HG02623 (cell line): Measurements from ENCODE around the gene GPR179.

Source experiments
- ATAC-seq: cut with Tn5 transposase; IDR thresholded peaks from one replicate; pipeline ENCODE4 v1.9.1; 2021; ENCODE audit warnings: moderate library complexity; ENCODE audit not compliant: unreplicated experiment

Gene GPR179

DNA sequence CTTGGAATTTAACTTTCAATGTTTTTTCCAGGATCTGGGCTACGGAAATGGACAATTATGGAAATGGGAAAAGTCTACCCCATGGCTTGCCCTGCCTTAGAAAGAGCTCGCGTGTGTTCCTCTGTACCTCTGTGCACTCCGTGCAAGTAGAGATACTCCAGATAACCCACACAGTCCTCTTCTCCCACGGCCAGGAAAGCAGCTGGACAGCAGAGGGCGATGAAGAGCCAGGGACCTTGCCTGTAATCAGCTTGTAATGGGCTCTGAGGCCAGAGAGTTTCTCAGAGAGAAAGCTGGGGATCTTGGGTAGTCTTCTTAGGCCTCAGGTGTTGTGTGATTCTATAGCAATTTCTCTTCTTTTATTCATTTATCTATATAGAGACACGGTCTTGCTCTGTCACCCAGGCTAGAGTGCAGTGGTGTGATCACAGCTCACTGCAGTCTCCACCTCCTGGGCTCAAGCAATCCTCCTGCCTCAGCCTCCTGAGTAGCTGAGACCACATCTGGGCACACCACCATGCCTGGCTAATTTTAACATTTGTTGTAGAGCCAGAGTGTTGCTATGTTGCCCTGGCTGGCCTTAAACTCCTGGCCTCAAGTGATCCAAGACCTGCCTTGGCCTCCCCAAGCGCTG is 5.5 kb upstream of the GPR179 start:
- no peak for ATAC-seq

- no peak for ATAC-seq
Observed at GRCh38 chr17:38345743-38346142, 2.0 kb upstream of the GPR179 start.

DNA sequence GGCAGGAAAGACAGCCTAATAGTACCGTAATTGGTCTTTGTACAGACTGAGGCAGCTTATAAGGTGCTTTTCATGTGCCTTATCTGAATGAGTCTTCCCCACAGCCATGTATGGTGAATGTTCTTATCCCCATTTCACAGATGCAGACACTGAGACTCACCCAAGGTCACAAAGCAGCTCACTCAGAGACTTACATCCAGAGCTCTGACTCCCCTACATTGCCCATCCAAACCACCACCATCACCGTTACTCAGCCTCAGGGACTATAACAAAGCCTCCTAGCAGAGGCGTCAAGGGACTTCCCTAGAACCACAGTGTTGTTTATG is 627 bp upstream of the GPR179 start:
- ATAC-seq, result no peak

GRCh38 chr17:38342886-38343607 is 709 bp downstream of the GPR179 start:
- no peak for ATAC-seq

- ATAC-seq, result no peak
Observed at GRCh38 chr17:38341035-38341721, 2.6 kb downstream of the GPR179 start.

DNA sequence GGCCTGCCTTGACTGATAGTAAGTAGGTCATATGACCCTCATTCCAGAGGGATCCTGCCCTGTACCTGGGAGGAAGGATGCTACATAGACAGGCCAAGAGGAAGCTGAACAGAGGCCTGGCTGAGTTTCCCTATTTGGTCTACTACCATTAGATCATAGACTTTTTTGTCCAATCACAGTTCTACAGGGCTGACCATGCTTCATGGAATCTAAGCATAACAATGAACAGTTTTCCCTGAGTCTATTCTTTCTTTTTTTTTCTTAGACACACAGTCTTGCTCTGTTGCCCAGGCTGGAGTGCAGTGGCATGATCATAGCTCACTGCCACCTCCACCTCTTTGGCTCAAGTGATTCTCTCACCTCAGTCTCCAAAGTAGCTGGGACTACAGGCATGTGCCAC is 3.9 kb downstream of the GPR179 start:
- ATAC-seq, result no peak

GRCh38 chr17:38338535-38338934 is 5.2 kb downstream of the GPR179 start:
- ATAC-seq, result no peak

- no peak for ATAC-seq
Observed at GRCh38 chr17:38338053-38338452, 5.7 kb downstream of the GPR179 start.

GRCh38 chr17:38336838-38337237 is 6.9 kb downstream of the GPR179 start:
- no peak for ATAC-seq

DNA sequence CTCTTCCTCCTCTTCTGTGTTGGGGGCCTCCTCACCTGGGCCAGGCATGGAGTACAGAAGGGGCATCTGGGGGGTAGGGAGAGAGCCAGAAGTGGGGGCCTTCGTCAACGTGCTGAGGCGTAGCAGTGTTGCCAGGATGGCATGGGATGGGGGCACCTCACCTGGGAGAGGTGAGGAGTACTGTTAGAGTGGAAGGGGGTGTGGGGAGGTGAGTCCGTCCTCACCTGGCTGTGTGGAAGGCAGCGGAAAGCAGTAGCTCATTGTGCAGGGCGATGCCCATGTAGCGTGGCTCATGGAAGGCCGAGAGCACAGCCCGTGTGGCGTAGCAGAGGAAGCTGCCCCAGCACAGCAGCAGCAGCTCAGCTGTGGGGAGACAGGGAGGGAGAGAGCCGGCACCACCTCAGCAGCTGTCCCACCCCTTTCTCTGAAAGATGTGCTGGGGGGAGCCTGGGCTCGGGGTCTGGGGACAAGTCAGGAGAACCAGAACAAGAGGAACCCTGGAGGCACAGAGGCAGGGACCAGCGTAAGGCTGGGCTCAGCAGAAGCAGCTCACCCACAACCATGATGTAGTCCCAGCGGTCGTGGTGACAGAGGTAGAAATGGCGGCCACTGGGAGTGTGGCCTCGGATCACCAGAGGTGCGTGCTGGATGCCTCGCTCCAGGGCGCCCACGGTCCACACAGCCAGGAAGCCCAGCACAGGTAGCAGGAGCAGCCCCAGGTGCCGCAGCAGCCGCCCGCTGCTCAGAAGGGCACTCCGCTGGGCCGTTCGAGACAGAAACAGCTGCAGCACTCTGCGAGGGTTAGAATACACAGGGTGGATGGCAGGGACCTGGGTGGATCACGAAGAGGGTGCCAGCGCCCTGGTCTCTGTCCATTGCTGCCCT is 9.0 kb downstream of the GPR179 start:
- ATAC-seq, result no peak

GRCh38 chr17:38333635-38334295 is 10.0 kb downstream of the GPR179 start:
- no peak for ATAC-seq

- ATAC-seq, result no peak
Observed at GRCh38 chr17:38332735-38333134, 11.0 kb downstream of the GPR179 start.

GRCh38 chr17:38330941-38331411 is 12.8 kb downstream of the GPR179 start:
- ATAC-seq, result no peak

GRCh38 chr17:38329808-38330730 is 13.7 kb downstream of the GPR179 start:
- no peak for ATAC-seq

DNA sequence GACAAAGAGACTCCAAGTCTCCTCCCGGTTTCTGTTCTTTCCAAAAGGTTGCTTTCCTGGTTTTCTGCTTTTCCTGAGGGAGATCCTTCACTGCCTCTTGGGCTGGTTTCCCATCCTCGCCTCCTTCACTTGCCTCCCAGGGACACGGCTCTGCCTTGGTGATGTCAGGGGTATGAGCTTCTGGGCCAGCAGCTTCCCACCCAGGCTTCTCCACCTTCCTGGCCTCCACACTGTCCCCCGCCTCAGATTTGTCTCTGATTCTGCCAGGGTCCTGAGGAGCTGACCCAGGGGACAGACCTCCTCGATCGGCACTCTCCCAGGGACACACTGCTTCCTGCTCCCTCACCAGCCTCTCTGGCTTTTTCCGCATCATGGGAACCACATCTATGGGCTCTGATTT is 14.5 kb downstream of the GPR179 start:
- ATAC-seq, result no peak

DNA sequence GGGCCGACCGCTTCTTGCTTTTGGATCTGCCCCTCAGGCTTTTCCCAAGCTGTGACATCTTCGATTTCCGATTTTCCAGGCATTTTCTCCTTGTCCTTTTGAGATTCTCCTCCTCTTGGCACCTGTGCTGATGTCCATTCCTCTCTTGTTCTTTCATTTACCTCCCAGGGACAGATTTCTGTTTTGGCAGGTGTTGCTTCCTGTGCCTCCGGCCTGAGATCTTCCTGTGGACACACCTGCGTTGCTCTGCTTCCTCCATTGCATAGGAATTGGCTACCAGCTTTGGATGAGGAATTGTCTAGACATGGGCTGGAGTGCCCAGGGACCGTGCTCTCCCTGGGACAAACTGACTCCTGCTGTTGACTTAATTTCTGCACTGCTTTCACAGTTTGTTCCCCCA is 15.1 kb downstream of the GPR179 start:
- ATAC-seq, result no peak

- no peak for ATAC-seq
Observed at GRCh38 chr17:38327936-38328335, 15.8 kb downstream of the GPR179 start.

GRCh38 chr17:38326996-38327792 is 16.6 kb downstream of the GPR179 start:
- ATAC-seq, result no peak
